SJSA1 (cell line): ENCODE measurements around the gene EVI2A. TPM values are rescaled to one million over a fixed set of nuclear protein-coding genes. Genes with fewer than 3 reads are reported as not detected.
A peak's percentile ranks its signal among the peaks of the same experiment; 100 is the strongest.

ENCODE experiments used
- DNase-seq, 2 experiments: peaks; one replicate each; pipeline ENCODE4 v3.0.0-alpha.2; 2015 to 2020; ENCODE audit warnings: low spot score in 2 of 2, low read depth in 1 of 2
- H3K27ac ChIP-seq: fragments of 250-450 bp; sonication (Bioruptor Pico); 2 replicates; pipeline ENCODE4 v1.5.1; 2020; ENCODE audit warnings: mild to moderate bottlenecking, moderate library complexity
- H3K27me3 ChIP-seq: fragments of 250-450 bp; sonication (Bioruptor Pico); replicated peaks from 2 replicates; pipeline ENCODE4 v1.5.1; 2020; ENCODE audit warnings: mild to moderate bottlenecking, moderate library complexity
- H3K36me3 ChIP-seq: fragments of 250-450 bp; sonication (Bioruptor Pico); 2 replicates; pipeline ENCODE4 v1.5.1; 2020; ENCODE audit warnings: mild to moderate bottlenecking
- H3K4me1 ChIP-seq: fragments of 250-450 bp; sonication (Bioruptor Pico); replicated peaks from 2 replicates; pipeline ENCODE4 v1.6.1; 2021; ENCODE audit warnings: mild to moderate bottlenecking
- H3K4me3 ChIP-seq: fragments of 250-450 bp; sonication (Bioruptor Pico); 2 replicates; pipeline ENCODE4 v1.5.1; 2020; ENCODE audit warnings: mild to moderate bottlenecking
- H3K9me3 ChIP-seq: fragments of 250-450 bp; sonication (Bioruptor Pico); replicated peaks from 2 replicates; pipeline ENCODE4 v1.5.1; 2020; ENCODE audit warnings: mild to moderate bottlenecking
- total RNA-seq: library from RNA; depleted of rRNA; stranded (reverse); fragments of >200 nt; shearing (Covaris generic); gene quantifications from 2 replicates; pipeline ENCODE4 v1.2.3, GENCODE V29; 2014; rRNA removed

Gene EVI2A
- total RNA-seq, 1 experiment from 2014 or later: 7.6 TPM

DNA sequence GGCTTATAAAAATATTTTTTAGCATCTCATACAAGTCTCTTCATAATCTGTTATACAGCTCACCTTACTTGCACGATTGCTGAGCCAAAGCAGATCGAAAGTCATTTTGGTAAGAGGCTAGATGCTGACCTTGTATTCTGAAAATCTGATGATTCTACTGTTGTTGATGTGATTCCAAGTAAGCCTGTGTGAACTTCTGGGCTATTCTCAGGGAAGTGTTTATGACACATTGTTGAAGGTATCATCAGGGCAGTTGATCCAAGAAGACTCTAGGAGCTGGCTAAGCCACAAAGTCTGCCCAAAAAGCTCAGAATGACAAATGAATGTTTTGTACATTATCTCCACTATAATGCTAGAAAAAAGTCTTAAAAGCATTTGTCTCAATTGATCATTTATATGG lies 40.4 kb downstream of the EVI2A start:
- H3K4me3 ChIP-seq: no peak overlapping the region
- no peak for DNase-seq
- H3K27me3 ChIP-seq: no peaks in the 10 kb centered on the region
- peaks cover 43% of the 10 kb centered on the region for H3K36me3 ChIP-seq
- H3K9me3 ChIP-seq: no peaks in the 10 kb centered on the region
- no peaks in the 10 kb centered on the region; the same call in 1 of the 2 replicates for H3K4me1 ChIP-seq
- no peak overlapping the region for H3K27ac ChIP-seq

GRCh38 chr17:31279401-31279800 lies 42.0 kb downstream of the EVI2A start:
- Histone ChIP-seq H3K9me3 (no peaks in the 10 kb centered on the region), H3K27ac (no peak overlapping the region)
- DNase-seq: no peak

GRCh38 chr17:31275116-31275515 lies 46.3 kb downstream of the EVI2A start:
- H3K27ac ChIP-seq: no peak overlapping the region
- DNase-seq: no peak
- H3K4me1 ChIP-seq: peaks cover 13% of the 10 kb centered on the region
- H3K27me3 ChIP-seq: no peaks in the 10 kb centered on the region
- no peaks in the 10 kb centered on the region for H3K9me3 ChIP-seq
- H3K36me3 ChIP-seq: peaks cover 49% of the 10 kb centered on the region
- no peak overlapping the region for H3K4me3 ChIP-seq

More at GRCh38 chr17:31279401-31279800, 42.0 kb downstream of the EVI2A start:
- Histone ChIP-seq H3K36me3 (peaks cover 47% of the 10 kb centered on the region), H3K4me1 (peaks cover 2% of the 10 kb centered on the region), H3K4me3 (no peak overlapping the region), H3K27me3 (no peaks in the 10 kb centered on the region)

DNA sequence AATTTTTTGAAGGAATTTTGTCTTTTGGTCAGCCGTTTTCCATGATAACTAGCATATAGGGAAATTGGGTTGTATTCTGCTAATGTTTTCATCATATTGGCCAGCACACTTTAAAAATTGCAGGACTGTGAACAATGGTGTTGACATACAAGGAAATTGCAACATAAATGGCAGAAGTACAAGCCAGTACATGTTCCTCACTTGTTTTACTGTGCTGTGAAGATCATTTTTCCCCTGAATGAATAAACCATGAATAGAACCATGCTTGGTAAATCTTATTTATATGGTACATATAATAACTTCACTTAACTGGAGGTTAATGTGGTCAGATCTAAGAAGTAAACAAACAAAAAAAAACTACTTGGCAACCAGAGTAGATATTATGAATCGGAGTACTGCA lies 47.2 kb downstream of the EVI2A start:
- Histone ChIP-seq H3K4me3 (no peak overlapping the region), H3K27ac (no peak overlapping the region), H3K9me3 (no peaks in the 10 kb centered on the region), H3K27me3 (no peaks in the 10 kb centered on the region), H3K36me3 (peaks cover 51% of the 10 kb centered on the region), H3K4me1 (peaks cover 22% of the 10 kb centered on the region)
- no peak for DNase-seq

DNA sequence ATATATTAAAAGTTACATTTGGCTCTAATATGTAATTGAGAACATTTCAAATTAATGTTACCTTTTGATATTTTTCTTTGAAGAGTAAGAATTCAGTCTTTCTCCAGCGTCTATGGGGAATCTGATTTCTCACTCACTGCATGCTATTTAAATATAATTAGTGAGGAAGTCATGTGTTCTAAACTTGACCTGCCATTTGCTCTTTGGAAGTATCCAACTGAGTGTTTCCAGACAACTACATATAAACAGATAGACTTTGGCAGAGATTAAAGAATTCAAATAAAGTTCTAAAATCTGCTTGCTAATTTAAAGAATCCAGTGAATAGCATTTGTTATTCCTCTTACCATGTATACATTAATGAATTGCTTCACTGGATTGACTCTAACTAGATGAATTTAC lies 47.9 kb downstream of the EVI2A start:
- Histone ChIP-seq H3K9me3 (no peaks in the 10 kb centered on the region), H3K4me1 (peaks cover 29% of the 10 kb centered on the region), H3K36me3 (peaks cover 53% of the 10 kb centered on the region), H3K4me3 (no peak overlapping the region), H3K27ac (no peak overlapping the region), H3K27me3 (no peaks in the 10 kb centered on the region)
- no peak for DNase-seq

DNA sequence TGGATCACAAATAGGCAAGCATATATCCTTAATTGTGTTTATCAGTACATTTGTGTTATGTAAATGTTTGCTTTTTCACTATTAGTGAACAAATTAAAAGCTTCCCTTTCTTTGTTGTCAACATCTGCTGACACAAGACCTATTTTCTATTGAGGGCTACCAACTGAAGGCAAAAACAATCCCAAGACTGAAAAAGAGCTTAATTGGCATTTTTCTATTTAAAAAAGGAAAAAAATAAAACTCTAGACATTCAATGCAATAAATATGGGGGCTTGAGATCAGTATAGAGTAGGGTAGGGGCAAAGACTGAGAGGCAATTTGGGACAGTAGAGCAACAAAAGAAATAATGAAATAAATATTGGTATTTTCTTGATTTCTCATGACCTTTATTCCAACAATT lies 48.6 kb downstream of the EVI2A start:
- H3K36me3 ChIP-seq: peaks cover 56% of the 10 kb centered on the region
- H3K4me1 ChIP-seq: peaks cover 36% of the 10 kb centered on the region
- no peak overlapping the region for H3K4me3 ChIP-seq
- no peaks in the 10 kb centered on the region for H3K27me3 ChIP-seq
- H3K27ac ChIP-seq: no peak overlapping the region
- no peaks in the 10 kb centered on the region for H3K9me3 ChIP-seq
- no peak for DNase-seq

DNA sequence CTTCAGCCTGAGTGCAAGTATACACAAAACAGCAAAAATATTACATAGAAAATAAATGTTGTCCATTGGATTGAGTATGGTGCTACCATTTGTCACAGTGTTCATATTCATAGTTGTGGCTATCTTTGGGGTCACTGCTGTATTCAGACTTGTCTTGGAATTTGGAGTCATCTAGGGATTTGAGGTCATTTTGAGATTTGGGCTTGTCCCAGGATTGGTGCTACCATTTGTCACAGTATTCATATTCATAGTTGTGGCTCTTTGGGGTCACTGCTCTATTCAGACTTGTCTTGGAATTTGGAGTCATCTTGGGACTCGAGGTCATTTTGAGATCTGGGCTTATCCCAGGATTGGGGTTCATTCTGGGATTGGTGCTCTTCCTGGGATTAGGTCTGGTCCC lies 49.2 kb downstream of the EVI2A start:
- H3K36me3 ChIP-seq: peaks cover 54% of the 10 kb centered on the region
- H3K27me3 ChIP-seq: no peaks in the 10 kb centered on the region
- H3K4me1 ChIP-seq: peaks cover 40% of the 10 kb centered on the region
- no peak overlapping the region for H3K4me3 ChIP-seq
- no peak overlapping the region for H3K27ac ChIP-seq
- DNase-seq: no peak
- H3K9me3 ChIP-seq: no peaks in the 10 kb centered on the region

DNA sequence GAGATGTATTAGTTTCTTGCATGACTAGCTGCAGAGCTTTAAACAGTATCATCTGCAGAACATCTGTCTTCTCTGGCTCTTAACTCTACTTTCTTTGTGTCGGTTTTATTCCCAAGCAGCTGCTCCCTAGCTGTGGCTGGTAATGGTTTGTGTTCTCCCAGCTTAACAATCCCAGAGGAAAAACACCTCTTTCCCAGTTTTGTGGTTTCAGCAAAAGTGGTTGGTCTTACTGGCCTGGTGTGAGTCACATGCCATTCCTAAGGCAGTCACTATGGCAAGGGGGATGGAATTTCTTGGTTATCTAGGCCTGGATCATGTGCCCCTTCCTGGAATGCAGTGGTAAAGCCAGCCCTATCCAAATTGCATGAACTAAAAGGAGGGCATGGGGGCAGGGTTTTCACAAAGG lies 51.8 kb downstream of the EVI2A start:
- peaks cover 40% of the 10 kb centered on the region for H3K4me1 ChIP-seq
- peaks cover 56% of the 10 kb centered on the region for H3K36me3 ChIP-seq
- peak overlapping the region; percentile 80 for H3K27ac ChIP-seq
- H3K27me3 ChIP-seq: no peaks in the 10 kb centered on the region
- no peaks in the 10 kb centered on the region for H3K9me3 ChIP-seq
- DNase-seq: peak; percentile 91 to 93
- no peak overlapping the region for H3K4me3 ChIP-seq

- no peak for DNase-seq
- H3K27me3 ChIP-seq: no peaks in the 10 kb centered on the region
Measured at GRCh38 chr17:31269036-31269577, 52.3 kb downstream of the EVI2A start.

More at GRCh38 chr17:31269036-31269577, 52.3 kb downstream of the EVI2A start:
- peak overlapping the region; percentile 45 for H3K27ac ChIP-seq
- H3K4me3 ChIP-seq: no peak overlapping the region
- H3K36me3 ChIP-seq: peaks cover 52% of the 10 kb centered on the region
- H3K4me1 ChIP-seq: peaks cover 35% of the 10 kb centered on the region
- no peaks in the 10 kb centered on the region for H3K9me3 ChIP-seq

Other genes starting within 250 kb of the EVI2A start
- 22.1 and 30.3 TPM in 2 replicates for gene NF1, start 226.6 kb downstream of the EVI2A start, total RNA-seq
- not detected in 2 replicates for gene OMG, start 24.4 kb downstream of the EVI2A start, total RNA-seq
- gene EVI2B, start 7.6 kb downstream of the EVI2A start, total RNA-seq: 0.47 and 1.2 TPM in 2 replicates
- 2.5 and 11.7 TPM in 2 replicates for gene RAB11FIP4, start 70.1 kb upstream of the EVI2A start, total RNA-seq